Measurements from ENCODE around the gene TBC1D2.

DNA sequence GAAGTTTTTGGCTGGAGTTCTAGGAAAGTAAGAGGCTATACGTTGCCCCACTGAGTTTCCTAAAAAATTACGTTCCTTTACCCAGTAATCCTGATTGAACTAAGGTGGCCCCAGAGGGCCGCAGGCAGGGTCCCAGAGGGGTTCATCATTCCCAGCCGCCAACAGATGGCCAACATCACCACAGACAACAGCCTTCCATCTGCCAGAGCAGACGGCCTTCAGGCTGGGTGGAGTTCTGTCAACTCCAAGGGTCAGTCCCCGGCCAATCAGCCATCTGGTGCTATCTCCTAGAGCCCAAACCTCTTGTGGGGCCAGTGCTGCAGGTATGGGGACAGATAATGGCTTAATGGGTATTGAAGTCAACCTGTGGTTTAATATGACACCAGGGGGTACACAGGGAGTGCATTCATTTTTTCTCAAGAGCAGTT, 30.4 kb downstream of the TBC1D2 start:
- TF ChIP-seq, protein P1, sequence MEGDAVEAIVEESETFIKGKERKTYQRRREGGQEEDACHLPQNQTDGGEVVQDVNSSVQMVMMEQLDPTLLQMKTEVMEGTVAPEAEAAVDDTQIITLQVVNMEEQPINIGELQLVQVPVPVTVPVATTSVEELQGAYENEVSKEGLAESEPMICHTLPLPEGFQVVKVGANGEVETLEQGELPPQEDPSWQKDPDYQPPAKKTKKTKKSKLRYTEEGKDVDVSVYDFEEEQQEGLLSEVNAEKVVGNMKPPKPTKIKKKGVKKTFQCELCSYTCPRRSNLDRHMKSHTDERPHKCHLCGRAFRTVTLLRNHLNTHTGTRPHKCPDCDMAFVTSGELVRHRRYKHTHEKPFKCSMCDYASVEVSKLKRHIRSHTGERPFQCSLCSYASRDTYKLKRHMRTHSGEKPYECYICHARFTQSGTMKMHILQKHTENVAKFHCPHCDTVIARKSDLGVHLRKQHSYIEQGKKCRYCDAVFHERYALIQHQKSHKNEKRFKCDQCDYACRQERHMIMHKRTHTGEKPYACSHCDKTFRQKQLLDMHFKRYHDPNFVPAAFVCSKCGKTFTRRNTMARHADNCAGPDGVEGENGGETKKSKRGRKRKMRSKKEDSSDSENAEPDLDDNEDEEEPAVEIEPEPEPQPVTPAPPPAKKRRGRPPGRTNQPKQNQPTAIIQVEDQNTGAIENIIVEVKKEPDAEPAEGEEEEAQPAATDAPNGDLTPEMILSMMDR (IDR thresholded peaks at IDR 0.05), result no peak
- TF ChIP-seq EP300 (IDR thresholded peaks at IDR 0.05) (no peak), POLR2A (IDR thresholded peaks at IDR 0.05) (no peak)

Measured in gastroesophageal sphincter (tissue), 3 donors.